Fibroblast of the aortic adventitia (primary cell): ENCODE data around the gene DRAM1. TPM values are rescaled to one million over a fixed set of nuclear protein-coding genes. Genes with fewer than 3 reads are reported as not detected.

ENCODE experiments used
- DNase-seq: peaks from one replicate; pipeline ENCODE4 v3.0.0-alpha.2; 2010; ENCODE audit warnings: low read depth
- H3K4me3 ChIP-seq: 2 replicates; pipeline ENCODE4 v1.5.1; 2011; ENCODE audit warnings: low read depth, mild to moderate bottlenecking, control low read depth, low read length, moderate library complexity
- CTCF ChIP-seq: IDR thresholded peaks from 2 replicates; pipeline ENCODE4 v1.5.1; 2011; ENCODE audit warnings: mild to moderate bottlenecking, low read length, control low read depth, inconsistent platforms; ENCODE audit not compliant: insufficient read depth
- total RNA-seq: library from RNA; depleted of rRNA; stranded (reverse); fragments of >200 nt; gene quantifications from 2 replicates; pipeline ENCODE4 v1.2.3, GENCODE V29; 2012; ENCODE audit warnings: low replicate concordance

Gene DRAM1
- total RNA-seq, 1 donor = 18.1 TPM

GRCh38 chr12:101838628-101839323, 38.6 kb upstream of the DRAM1 start:
- no peak for TF ChIP-seq CTCF
- no peak for DNase-seq
- H3K4me3 ChIP-seq = no peak overlapping the region

- TF ChIP-seq CTCF = peak; percentile 87
- no peak overlapping the region for H3K4me3 ChIP-seq
- DNase-seq = peak; percentile 80
These were observed 37.8 kb upstream of the DRAM1 start for GRCh38 chr12:101839324-101840283.

- DNase-seq = no peak
These were observed 36.3 kb upstream of the DRAM1 start for GRCh38 chr12:101841069-101841468.

GRCh38 chr12:101845137-101845711, 32.2 kb upstream of the DRAM1 start:
- TF ChIP-seq CTCF = no peak
- no peak for DNase-seq
- H3K4me3 ChIP-seq = no peak overlapping the region

More at GRCh38 chr12:101841069-101841468, 36.3 kb upstream of the DRAM1 start:
- TF ChIP-seq CTCF = no peak
- H3K4me3 ChIP-seq = no peak overlapping the region

GRCh38 chr12:101847325-101847724, 30.1 kb upstream of the DRAM1 start:
- no peak for DNase-seq
- H3K4me3 ChIP-seq = no peak overlapping the region
- TF ChIP-seq CTCF = no peak

GRCh38 chr12:101850199-101850598, 27.2 kb upstream of the DRAM1 start:
- H3K4me3 ChIP-seq = no peak overlapping the region

More at GRCh38 chr12:101850199-101850598, 27.2 kb upstream of the DRAM1 start:
- TF ChIP-seq CTCF = no peak
- no peak for DNase-seq
